CD4-positive, alpha-beta T cell (primary cell): ENCODE data around the gene SASS6. TPM values are rescaled to one million over a fixed set of nuclear protein-coding genes. Genes with fewer than 3 reads are reported as not detected.

Source experiments
- ATAC-seq: fragments of 200-7000 bp; cut with Tn5 transposase; one replicate; pipeline ENCODE4 v1.10.0; 2022; ENCODE audit warnings: mild to moderate bottlenecking; ENCODE audit not compliant: poor library complexity
- CTCF ChIA-PET: fragments of 350-600 bp; sonication (Branson Sonifier 250); formaldehyde crosslinking; loops from one replicate; lab custom pipeline; 2021; ENCODE audit warnings: antibody characterized with exemption, inconsistent platforms; lab: Charles Lee
- POLR2A ChIA-PET: fragments of 350-600 bp; sonication (Branson Sonifier 250); formaldehyde crosslinking; loops from one replicate; lab custom pipeline; 2021; ENCODE audit warnings: antibody characterized with exemption, inconsistent platforms; lab: Charles Lee
- DNase-seq, 14 experiments: peaks; one replicate each; pipeline ENCODE4 v3.0.0-alpha.2; 2013 to 2020; ENCODE audit warnings: mixed read lengths in 2 of 14
- H3K27ac ChIP-seq, 2 donors: one replicate each; pipeline versions ENCODE4 v1.5.1 to v1.7.0; 2013; ENCODE audit warnings: low read length in 2 of 2, low read depth in 1 of 2, mild to moderate bottlenecking in 1 of 2
- H3K27me3 ChIP-seq, 2 experiments: 1 replicate in 1 of 2; 2 replicates in 1 of 2; pipeline versions ENCODE4 v1.6.1 to v1.7.0; 2013; ENCODE audit warnings: low read length in 2 of 2, control low read depth in 1 of 2, mild to moderate bottlenecking in 1 of 2, moderate library complexity in 1 of 2; ENCODE audit not compliant: insufficient read depth in 2 of 2, control insufficient read depth in 1 of 2
- H3K36me3 ChIP-seq: one replicate; pipeline ENCODE4 v1.6.1; 2013; ENCODE audit warnings: low read length, control low read depth; ENCODE audit not compliant: insufficient read depth
- H3K4me1 ChIP-seq: one replicate; pipeline ENCODE4 v1.6.1; 2013; ENCODE audit warnings: low read length, control low read depth; ENCODE audit not compliant: insufficient read depth
- H3K4me3 ChIP-seq: one replicate; pipeline ENCODE4 v1.5.1; 2013; ENCODE audit warnings: mild to moderate bottlenecking, low read length, moderate library complexity
- H3K9me3 ChIP-seq, 2 experiments: 1 replicate in 1 of 2; 2 replicates in 1 of 2; pipeline versions ENCODE4 v1.6.1 to v1.7.0; 2013; ENCODE audit warnings: low read length in 2 of 2, mild to moderate bottlenecking in 2 of 2, control low read depth in 1 of 2, moderate library complexity in 1 of 2; ENCODE audit not compliant: control insufficient read depth in 1 of 2, insufficient read depth in 1 of 2
- H3K27ac Mint-ChIP-seq: one replicate; pipeline ENCODE4 v1.8.0; 2020; ENCODE audit warnings: mixed read lengths
- H3K27me3 Mint-ChIP-seq: one replicate; pipeline ENCODE4 v1.8.0; 2021; ENCODE audit warnings: mixed read lengths
- H3K36me3 Mint-ChIP-seq: one replicate; pipeline ENCODE4 v1.8.0; 2021; ENCODE audit warnings: low read depth, mixed read lengths
- H3K4me1 Mint-ChIP-seq: one replicate; pipeline ENCODE4 v1.8.0; 2021; ENCODE audit warnings: low read depth, mixed read lengths
- H3K4me3 Mint-ChIP-seq: one replicate; pipeline ENCODE4 v1.8.0; 2020; ENCODE audit warnings: mild to moderate bottlenecking, mixed read lengths
- H3K9me3 Mint-ChIP-seq: one replicate; pipeline ENCODE4 v1.8.0; 2020; ENCODE audit warnings: mixed read lengths
- intact Hi-C, 2 experiments: fragments of 100-400 bp; cut with DNase I in 1 of 2; cut with micrococcal nuclease in 1 of 2; formaldehyde crosslinking; loops; one replicate each; pipeline versions ENCODE4 v1.15.1 to v1.9.0; 2023 to 2025; cut with DNase I, micrococcal nuclease
- total RNA-seq, 174 experiments: library from RNA in 2 of 174; stranded (reverse) in 2 of 174; gene quantifications; one replicate each; pipeline ENCODE4 v1.2.3 and lab custom pipeline; 2021 to 2026
- TF ChIP-seq, protein P1 (sequence below): fragments of 200-600 bp; IDR thresholded peaks from one replicate; pipeline ENCODE4 v1.8.0; 2022; ENCODE audit warnings: antibody characterized with exemption, mild to moderate bottlenecking

The SASS6 gene
- total RNA-seq, 2 experiments from 2014 or later = 1.7 to 1.8 TPM

- POLR2A ChIA-PET = interaction anchor here (1.1 kb wide), 1 partner anchor 125 kb away, joined by 3 read pairs; no protein-coding TSS in a partner anchor
- intact Hi-C loops = no loop called here
- CTCF ChIA-PET = no interaction called here
- no peaks in the 10 kb centered on the region for H3K27me3 ChIP-seq
- no peak for DNase-seq
- H3K4me1 Mint-ChIP-seq = no peaks in the 10 kb centered on the region
- peaks cover 63% of the 10 kb centered on the region for H3K36me3 Mint-ChIP-seq
- H3K27ac Mint-ChIP-seq = no peak overlapping the region
- TF ChIP-seq, protein P1, sequence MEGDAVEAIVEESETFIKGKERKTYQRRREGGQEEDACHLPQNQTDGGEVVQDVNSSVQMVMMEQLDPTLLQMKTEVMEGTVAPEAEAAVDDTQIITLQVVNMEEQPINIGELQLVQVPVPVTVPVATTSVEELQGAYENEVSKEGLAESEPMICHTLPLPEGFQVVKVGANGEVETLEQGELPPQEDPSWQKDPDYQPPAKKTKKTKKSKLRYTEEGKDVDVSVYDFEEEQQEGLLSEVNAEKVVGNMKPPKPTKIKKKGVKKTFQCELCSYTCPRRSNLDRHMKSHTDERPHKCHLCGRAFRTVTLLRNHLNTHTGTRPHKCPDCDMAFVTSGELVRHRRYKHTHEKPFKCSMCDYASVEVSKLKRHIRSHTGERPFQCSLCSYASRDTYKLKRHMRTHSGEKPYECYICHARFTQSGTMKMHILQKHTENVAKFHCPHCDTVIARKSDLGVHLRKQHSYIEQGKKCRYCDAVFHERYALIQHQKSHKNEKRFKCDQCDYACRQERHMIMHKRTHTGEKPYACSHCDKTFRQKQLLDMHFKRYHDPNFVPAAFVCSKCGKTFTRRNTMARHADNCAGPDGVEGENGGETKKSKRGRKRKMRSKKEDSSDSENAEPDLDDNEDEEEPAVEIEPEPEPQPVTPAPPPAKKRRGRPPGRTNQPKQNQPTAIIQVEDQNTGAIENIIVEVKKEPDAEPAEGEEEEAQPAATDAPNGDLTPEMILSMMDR = no peak
- no peak overlapping the region for H3K4me3 ChIP-seq
- H3K4me3 Mint-ChIP-seq = no peak overlapping the region
- no peaks in the 10 kb centered on the region for H3K27me3 Mint-ChIP-seq
- H3K9me3 ChIP-seq = no peaks in the 10 kb centered on the region
- no peaks in the 10 kb centered on the region for H3K9me3 Mint-ChIP-seq
- no peaks in the 10 kb centered on the region for H3K4me1 ChIP-seq
- no peak for ATAC-seq
- H3K36me3 ChIP-seq = peaks cover 20% of the 10 kb centered on the region
- no peak overlapping the region for H3K27ac ChIP-seq
These were observed 31.2 kb downstream of the SASS6 start for GRCh38 chr1:100101564-100101963.

DNA sequence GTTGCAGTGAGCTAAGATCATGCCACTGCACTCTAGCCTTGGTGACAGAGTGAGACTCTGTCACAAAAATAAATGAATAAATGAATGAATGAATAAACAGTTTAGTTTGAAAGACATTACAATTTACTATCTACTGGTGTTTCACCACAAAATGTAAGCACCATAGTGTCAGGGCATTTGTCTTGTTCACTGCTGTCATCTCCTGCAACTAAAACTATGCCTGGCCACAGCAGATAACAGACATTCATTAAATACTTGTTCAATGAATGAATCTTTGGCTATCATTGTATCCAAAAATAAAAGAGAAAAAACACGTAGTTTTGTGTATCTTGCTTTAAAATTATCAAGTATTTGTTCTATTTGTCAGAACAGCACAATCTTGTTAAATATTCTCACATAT lies 32.5 kb downstream of the SASS6 start:
- Mint-ChIP-seq H3K27me3 (no peaks in the 10 kb centered on the region), H3K36me3 (peaks cover 67% of the 10 kb centered on the region), H3K27ac (no peak overlapping the region), H3K4me1 (no peaks in the 10 kb centered on the region), H3K4me3 (no peak overlapping the region), H3K9me3 (no peaks in the 10 kb centered on the region)
- Histone ChIP-seq H3K4me1 (no peaks in the 10 kb centered on the region), H3K36me3 (peaks cover 17% of the 10 kb centered on the region), H3K9me3 (peaks cover 0 to under 1% of the 10 kb centered on the region in 2 experiments), H3K27ac (no peak overlapping the region), H3K27me3 (no peaks in the 10 kb centered on the region), H3K4me3 (no peak overlapping the region)
- POLR2A ChIA-PET = no interaction called here
- ATAC-seq (no peak), DNase-seq (no peak)
- CTCF ChIA-PET = no interaction called here
- TF ChIP-seq, protein P1 = no peak
- intact Hi-C loops = no loop called here

DNA sequence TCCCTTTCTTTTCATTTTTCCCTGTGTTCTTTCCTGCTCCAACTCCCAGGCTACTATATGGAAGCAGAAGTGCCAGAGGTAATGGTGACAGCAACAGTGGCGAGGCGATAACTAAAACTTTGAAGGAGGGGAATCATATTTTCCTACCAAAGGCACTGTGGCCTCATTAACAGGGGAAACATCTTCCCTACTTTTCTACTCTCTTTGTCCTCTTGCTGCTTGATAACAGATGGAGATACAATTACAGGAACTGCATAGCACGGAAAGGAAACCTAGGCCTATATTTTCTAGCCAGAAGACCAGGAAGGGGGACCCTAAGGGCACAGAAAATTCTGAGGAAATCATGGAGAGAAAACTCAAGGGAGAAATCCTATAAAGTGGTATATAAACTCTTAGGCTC lies 42.3 kb downstream of the SASS6 start:
- ATAC-seq = no peak

More for the DNA sequence above, 42.3 kb downstream of the SASS6 start:
- CTCF ChIA-PET = no interaction called here
- no peaks in the 10 kb centered on the region for H3K4me1 ChIP-seq
- no peak for DNase-seq
- POLR2A ChIA-PET = no interaction called here
- Mint-ChIP-seq H3K9me3 (no peaks in the 10 kb centered on the region), H3K4me3 (no peak overlapping the region), H3K36me3 (peaks cover 48% of the 10 kb centered on the region), H3K27ac (no peak overlapping the region), H3K4me1 (no peaks in the 10 kb centered on the region), H3K27me3 (no peaks in the 10 kb centered on the region)
- peaks cover 10% of the 10 kb centered on the region for H3K36me3 ChIP-seq
- no peak overlapping the region for H3K4me3 ChIP-seq
- H3K27ac ChIP-seq = no peak overlapping the region
- peaks cover 0 to 3% of the 10 kb centered on the region in 2 experiments for H3K9me3 ChIP-seq
- no peaks in the 10 kb centered on the region for H3K27me3 ChIP-seq
- TF ChIP-seq, protein P1 = no peak
- intact Hi-C loops = no loop called here
